MM.1S (cell line): ENCODE data around the gene LIFR.

Experiments used
- EZH2phosphoT487 ChIP-seq: fragments of 300-600 bp; sonication (generic); IDR thresholded peaks from 2 replicates; pipeline ENCODE4 v1.6.1; 2018; ENCODE audit warnings: antibody characterized with exemption, low read length
- TF ChIP-seq, protein P1 (sequence below): fragments of 300-600 bp; sonication (generic); IDR thresholded peaks from 2 replicates; pipeline ENCODE4 v1.5.1; 2016; ENCODE audit warnings: antibody characterized with exemption, low read length, mixed read lengths

DNA sequence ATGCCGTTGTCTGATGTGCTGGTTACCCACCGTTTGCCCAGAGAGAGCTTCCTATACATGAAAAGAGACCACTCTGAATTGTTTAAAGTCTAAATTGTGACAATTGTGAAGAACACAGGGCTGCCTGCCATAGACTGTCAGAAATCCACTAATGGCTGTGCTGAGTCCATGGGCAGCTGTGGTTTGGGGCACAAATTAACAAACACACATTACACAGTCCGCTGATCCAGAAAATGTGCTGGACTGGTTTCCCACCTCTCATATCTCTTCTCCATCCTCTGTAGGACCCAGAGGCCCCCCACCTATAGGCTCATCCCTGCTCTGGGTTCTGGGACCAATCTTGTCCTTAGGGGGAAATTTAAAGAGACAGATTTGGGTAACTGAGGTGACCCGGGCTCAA, 19.0 kb upstream of the LIFR start:
- TF ChIP-seq, protein P1, sequence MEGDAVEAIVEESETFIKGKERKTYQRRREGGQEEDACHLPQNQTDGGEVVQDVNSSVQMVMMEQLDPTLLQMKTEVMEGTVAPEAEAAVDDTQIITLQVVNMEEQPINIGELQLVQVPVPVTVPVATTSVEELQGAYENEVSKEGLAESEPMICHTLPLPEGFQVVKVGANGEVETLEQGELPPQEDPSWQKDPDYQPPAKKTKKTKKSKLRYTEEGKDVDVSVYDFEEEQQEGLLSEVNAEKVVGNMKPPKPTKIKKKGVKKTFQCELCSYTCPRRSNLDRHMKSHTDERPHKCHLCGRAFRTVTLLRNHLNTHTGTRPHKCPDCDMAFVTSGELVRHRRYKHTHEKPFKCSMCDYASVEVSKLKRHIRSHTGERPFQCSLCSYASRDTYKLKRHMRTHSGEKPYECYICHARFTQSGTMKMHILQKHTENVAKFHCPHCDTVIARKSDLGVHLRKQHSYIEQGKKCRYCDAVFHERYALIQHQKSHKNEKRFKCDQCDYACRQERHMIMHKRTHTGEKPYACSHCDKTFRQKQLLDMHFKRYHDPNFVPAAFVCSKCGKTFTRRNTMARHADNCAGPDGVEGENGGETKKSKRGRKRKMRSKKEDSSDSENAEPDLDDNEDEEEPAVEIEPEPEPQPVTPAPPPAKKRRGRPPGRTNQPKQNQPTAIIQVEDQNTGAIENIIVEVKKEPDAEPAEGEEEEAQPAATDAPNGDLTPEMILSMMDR: no peak
- TF ChIP-seq EZH2phosphoT487: no peak
